Epidermal melanocyte (primary cell): ENCODE measurements around the gene PDE4A.

Experiments
- DNase-seq: peaks from one replicate; pipeline ENCODE4 v3.0.0; 2011; ENCODE audit warnings: low spot score; ENCODE audit not compliant: insufficient read length

PDE4A gene

GRCh38 chr19:10510301-10510802 is 90.0 kb downstream of the PDE4A start:
- peak; percentile 40 for DNase-seq

GRCh38 chr19:10513223-10513622 is 92.9 kb downstream of the PDE4A start:
- DNase-seq: peak; percentile 18

GRCh38 chr19:10514211-10515145 is 94.1 kb downstream of the PDE4A start:
- DNase-seq: peak; percentile 5

- DNase-seq: peak; percentile 13
Measured at GRCh38 chr19:10516064-10516385, 95.7 kb downstream of the PDE4A start.

- peak; percentile 11 for DNase-seq
Measured at GRCh38 chr19:10516671-10517286, 96.4 kb downstream of the PDE4A start.

- peak; percentile 16 for DNase-seq
Measured at GRCh38 chr19:10517361-10517759, 97.0 kb downstream of the PDE4A start, which contains the start of gene S1PR5. Gene S1PR5, minus strand, starts transcription at chr19:10517447. Its CDS starts 2,436 bp downstream, at chr19:10515011.

GRCh38 chr19:10517760-10518443 is 97.6 kb downstream of the PDE4A start:
- DNase-seq: peak; percentile 16

- peak; percentile 9 for DNase-seq
Measured at GRCh38 chr19:10518444-10519361, 98.4 kb downstream of the PDE4A start.
